GM18867 (cell line): ENCODE results near the gene COL26A1.

Experiments
- ATAC-seq: cut with Tn5 transposase; IDR thresholded peaks from one replicate; pipeline ENCODE4 v1.9.1; 2021; ENCODE audit warnings: mild to moderate bottlenecking, moderate library complexity; ENCODE audit not compliant: unreplicated experiment

COL26A1 gene

GRCh38 chr7:101370836-101371235 is 8.2 kb downstream of the COL26A1 start:
- no peak for ATAC-seq

GRCh38 chr7:101373812-101374614 is 11.3 kb downstream of the COL26A1 start:
- no peak for ATAC-seq

DNA sequence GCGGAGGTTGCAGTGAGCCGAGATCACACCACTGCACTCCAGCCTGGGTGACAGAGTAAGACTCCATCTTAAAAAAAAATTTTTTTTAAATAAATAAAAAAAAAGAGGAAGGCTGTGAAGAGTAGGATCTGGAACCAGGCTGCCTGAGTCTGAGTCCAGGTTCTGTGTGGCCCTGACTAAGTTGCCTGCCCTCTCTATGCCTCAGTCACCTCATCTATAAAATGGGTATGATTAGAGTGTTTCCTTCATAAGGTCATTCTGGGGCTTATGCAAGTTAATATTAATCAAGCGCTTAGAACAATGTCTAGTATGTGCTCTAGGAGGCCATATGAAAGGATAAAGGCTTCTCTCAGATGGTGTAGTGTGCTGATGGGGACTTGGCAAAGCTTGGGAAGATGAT is 12.3 kb downstream of the COL26A1 start:
- ATAC-seq: no peak

- no peak for ATAC-seq
These were observed 13.9 kb downstream of the COL26A1 start for GRCh38 chr7:101376601-101377000.

DNA sequence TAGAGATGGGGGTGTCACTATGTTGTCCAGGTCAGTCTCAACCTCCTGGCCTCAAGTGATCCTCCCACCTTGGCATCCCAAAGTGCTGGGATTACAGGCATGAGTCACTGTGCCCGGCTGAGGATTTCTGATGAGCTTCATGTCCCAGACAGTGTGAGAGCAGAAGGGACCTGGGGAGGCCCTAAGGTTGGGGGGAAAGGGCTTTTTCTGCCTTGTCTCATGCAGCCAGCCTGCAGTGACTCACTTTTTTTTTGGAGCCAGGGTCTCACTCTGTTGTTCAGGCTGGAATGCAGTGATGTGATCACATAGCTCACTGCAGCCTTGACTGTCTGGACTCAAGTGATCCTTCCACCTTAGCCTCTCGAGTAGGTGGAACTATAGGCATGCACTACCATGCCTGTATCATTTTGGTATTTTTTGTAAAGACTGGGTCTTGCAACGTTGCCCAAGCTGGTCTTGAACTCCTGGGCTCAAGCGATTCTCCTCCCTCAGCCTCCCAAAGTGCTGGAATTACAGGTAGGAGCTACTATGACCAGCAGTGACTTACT is 14.6 kb downstream of the COL26A1 start:
- no peak for ATAC-seq

DNA sequence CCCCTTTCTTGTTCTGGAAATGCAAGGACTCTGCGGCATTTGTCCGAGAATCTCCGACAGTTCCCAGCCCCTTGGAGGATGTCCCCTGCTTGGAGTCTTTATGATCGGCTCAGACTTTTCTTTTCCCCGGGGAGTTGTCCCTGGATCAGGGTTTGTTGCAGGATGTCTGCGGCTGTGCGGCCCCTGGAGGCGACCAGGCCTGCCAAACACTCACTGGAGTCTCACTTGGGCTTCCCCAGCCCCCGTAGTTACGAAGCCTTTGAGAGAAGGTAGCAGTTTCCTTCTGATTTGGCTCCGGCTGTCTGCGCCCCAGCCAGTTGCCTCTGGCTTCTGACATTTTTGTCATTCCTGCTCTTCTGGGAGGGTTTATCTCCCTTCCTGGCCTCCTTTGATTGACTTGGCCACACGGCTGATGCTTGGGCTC is 16.1 kb downstream of the COL26A1 start:
- no peak for ATAC-seq

DNA sequence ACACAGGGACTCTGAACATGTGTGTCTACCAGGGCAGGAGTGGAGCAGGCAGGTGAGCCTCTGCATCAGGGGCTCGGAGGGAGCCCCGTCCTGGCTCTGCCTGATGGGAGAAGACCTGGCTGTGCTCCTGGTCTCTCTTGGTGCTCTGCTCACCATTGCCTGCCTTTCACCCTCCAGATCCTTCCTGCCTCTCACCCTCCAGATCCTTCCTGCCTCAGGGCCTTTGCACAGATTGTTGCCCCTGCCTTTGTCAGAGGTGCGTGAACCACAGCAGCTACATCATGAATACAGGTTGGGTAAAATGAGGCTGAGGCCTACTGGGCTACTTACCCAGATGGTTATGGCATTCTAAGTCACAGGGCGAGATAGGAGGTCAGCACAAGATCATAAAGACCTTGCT is 16.6 kb downstream of the COL26A1 start:
- no peak for ATAC-seq

GRCh38 chr7:101381549-101382111 is 19.0 kb downstream of the COL26A1 start:
- ATAC-seq: no peak

GRCh38 chr7:101382937-101383336 is 20.3 kb downstream of the COL26A1 start:
- ATAC-seq: no peak

GRCh38 chr7:101386177-101386557 is 23.5 kb downstream of the COL26A1 start:
- no peak for ATAC-seq

DNA sequence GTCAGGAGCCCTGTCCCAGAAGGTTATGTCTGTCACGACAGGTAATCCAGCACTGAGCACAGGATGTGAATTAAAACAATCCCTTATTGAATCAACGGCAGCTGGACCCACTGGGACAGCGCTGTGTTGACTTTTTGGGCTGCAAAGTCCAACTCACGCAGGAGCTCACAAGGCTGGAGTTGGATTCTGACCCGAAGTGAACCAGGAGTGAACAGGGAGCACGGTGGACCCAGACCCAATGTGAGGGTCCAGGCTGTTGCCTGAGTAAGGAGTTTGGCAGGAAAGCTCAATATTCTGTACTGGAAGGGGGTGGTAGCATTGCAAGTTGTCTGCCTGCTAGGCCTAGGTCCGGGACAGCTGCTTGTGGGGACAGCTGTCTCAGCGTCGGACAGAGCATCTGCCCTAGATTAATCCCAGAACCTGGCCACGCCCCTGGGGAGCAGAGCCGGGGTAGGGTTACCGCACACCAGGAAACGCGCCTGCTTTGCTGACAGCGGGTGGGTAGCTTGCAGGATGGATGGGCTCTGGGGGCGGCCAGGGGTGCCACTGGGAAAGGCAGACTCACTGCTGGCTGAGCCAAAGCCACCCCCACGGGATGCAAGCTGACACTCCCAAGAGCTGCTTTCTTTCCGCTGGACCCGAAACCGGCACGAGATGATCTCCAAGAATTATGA is 24.0 kb downstream of the COL26A1 start:
- no peak for ATAC-seq

DNA sequence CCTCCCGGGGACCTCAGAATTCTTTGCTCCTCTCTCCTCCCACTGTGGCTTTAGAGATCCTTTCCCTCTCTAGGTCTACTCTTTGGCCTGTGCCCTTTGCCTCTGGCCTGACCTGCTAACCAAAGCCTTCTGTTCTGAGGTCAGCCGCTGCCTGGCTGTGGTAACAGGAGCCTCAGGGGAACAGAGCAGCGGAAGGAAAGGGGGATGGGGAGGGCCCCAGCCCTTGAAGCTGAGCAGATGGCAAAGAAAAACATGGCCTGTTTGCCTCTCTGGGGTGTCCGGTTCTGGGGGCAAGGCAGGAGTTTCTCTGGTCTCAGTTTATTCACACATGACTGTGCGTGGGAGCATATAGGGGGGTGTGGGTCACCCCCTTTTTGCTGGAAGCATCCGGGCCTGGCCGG is 28.2 kb downstream of the COL26A1 start:
- peak; percentile 94 for ATAC-seq

DNA sequence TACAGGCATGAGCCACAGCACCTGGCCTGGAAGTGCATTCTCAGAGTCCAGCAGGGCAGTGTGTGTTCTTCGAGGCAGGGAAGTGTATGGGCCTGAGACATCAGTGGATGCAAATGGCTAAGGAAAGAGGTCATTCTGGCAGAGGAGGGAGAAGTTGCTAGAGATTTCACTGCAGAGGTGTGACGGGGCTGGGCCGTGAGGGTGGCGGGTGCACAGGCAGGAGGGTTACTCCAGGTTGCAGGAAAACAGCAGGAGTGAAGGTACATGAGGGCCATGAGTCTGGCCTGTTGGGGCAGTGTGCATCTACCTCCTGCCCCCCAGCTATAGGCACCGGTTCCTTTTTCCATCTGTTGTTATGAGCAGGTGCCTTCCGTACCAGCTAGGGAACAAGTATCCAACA is 29.3 kb downstream of the COL26A1 start:
- ATAC-seq: no peak

GRCh38 chr7:101393865-101394264 is 31.2 kb downstream of the COL26A1 start:
- ATAC-seq: no peak

DNA sequence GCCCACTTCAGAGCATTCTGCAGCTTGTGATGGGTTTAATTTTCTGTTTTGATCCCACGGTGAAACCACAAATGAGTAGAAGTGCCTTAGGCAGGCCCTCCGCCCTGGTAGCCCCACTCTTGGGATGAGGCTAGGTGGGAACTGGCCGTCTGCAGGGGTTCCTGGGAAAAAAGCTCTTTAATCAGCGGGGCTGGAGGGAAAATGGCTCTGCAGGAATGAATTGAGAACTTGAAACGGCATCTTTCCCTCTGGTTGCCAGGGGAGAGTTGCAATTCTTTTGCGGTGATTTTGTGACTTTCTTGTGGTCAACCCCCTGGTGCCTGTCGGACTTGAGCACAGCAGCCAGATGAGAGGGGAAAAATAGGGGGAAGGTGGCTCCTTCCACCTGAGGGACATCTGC is 32.7 kb downstream of the COL26A1 start:
- ATAC-seq: no peak

GRCh38 chr7:101397243-101397642 is 34.6 kb downstream of the COL26A1 start:
- ATAC-seq: no peak

GRCh38 chr7:101397770-101398324 is 35.2 kb downstream of the COL26A1 start:
- no peak for ATAC-seq

DNA sequence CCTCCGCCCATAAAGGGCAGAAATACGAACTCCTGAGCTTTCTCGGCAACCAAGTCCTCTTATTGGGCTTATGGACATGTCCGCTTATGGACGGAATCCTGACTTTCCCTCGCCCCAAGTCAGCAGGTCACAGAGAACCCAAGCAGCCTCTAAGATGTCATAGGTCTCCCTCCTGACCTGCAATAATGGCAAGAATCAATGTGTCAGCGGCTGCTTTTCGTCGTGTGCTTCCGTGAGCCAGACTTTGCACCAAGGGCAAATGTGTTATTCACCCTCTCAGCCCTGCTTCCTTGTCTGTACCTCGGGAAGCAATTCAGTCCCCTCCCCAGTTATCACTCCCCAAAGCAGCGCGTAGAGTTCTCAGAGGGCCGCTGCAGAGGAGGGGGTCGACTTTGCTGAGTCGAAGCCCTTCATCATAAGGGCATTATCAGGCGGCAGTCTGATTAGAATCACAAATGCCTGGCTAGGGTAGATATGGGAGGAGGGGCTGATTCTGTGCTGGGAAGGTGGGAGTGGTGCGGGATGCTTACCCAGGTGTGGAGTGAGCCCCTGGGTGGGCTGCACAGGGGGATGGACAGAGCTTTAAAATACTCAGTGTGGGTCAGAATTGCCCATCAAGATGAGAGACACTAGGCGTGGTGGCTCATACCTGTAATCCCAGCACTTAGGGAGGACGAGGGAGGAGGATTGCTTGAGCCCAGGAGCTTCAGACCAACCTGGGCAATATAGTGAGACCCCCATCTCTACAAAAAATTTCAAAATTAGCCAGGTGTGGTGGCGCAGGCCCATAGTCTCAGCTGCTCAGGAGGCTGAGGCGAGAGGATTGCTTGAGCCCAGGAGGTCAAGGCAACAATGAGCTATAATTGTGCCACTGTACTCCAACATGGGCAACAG is 36.0 kb downstream of the COL26A1 start:
- no peak for ATAC-seq

GRCh38 chr7:101399759-101400158 is 37.1 kb downstream of the COL26A1 start:
- ATAC-seq: no peak

DNA sequence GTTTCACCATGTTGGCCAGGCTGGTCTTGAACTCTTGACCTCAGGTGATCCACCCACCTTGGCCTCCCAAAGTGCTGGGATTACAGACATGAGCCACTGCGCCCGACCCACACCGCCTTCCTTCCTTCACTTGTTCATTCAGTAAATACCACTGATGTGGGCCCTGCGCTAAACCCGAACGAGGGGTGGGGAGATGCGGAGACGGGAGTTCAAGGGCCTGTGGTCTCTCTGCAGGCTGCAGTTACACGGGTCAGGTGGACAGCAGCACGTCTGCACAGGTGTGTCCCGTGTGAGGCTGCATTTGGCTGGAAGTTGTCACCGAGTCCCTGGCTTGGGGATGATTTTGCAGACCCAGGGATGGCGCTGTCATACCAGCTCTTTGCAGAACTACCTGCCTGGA is 38.1 kb downstream of the COL26A1 start:
- no peak for ATAC-seq
